Ishikawa (cell line): ENCODE measurements around the gene WSB2.
A peak's percentile ranks its signal among the peaks of the same experiment; 100 is the strongest.

Experiments used
- CEBPB ChIP-seq: IDR thresholded peaks from 2 replicates; pipeline ENCODE4 v1.6.1; 2012
- CREB1 ChIP-seq: IDR thresholded peaks from 2 replicates; pipeline ENCODE4 v1.6.1; 2012; ENCODE audit warnings: low read depth
- EGR1 ChIP-seq: IDR thresholded peaks from 2 replicates; pipeline ENCODE4 v1.6.1; 2012
- EP300 ChIP-seq: IDR thresholded peaks from 2 replicates; pipeline ENCODE4 v1.6.1; 2012; ENCODE audit warnings: borderline replicate concordance
- FOXM1 ChIP-seq: IDR thresholded peaks from 2 replicates; pipeline ENCODE4 v1.6.1; 2012; ENCODE audit warnings: low read depth, borderline replicate concordance
- NFIC ChIP-seq: IDR thresholded peaks from 2 replicates; pipeline ENCODE4 v1.6.1; 2012
- RAD21 ChIP-seq: IDR thresholded peaks from 2 replicates; pipeline ENCODE4 v1.6.1; 2012; ENCODE audit warnings: low read depth
- TAF1 ChIP-seq: IDR thresholded peaks from 2 replicates; pipeline ENCODE4 v1.6.1; 2012; ENCODE audit warnings: low read depth, mild to moderate bottlenecking
- TCF12 ChIP-seq: IDR thresholded peaks from 2 replicates; pipeline ENCODE4 v1.6.1; 2012; ENCODE audit warnings: low read depth
- TEAD4 ChIP-seq: IDR thresholded peaks from 2 replicates; pipeline ENCODE4 v1.6.1; 2012
- YY1 ChIP-seq: IDR thresholded peaks from 2 replicates; pipeline ENCODE4 v1.6.1; 2012; ENCODE audit warnings: low read depth
- ZBTB7A ChIP-seq: IDR thresholded peaks from 2 replicates; pipeline ENCODE4 v1.6.1; 2012; ENCODE audit warnings: low read depth
- TF ChIP-seq, protein P1 (sequence below): IDR thresholded peaks from 2 replicates; pipeline ENCODE4 v1.6.1; 2012
- TF ChIP-seq, protein P2 (sequence below): IDR thresholded peaks from 2 replicates; pipeline ENCODE4 v1.6.1; 2012; ENCODE audit warnings: low read depth, mild to moderate bottlenecking
- TF ChIP-seq, protein P3 (sequence below): IDR thresholded peaks from 2 replicates; pipeline ENCODE4 v1.6.1; 2012

Gene WSB2

DNA sequence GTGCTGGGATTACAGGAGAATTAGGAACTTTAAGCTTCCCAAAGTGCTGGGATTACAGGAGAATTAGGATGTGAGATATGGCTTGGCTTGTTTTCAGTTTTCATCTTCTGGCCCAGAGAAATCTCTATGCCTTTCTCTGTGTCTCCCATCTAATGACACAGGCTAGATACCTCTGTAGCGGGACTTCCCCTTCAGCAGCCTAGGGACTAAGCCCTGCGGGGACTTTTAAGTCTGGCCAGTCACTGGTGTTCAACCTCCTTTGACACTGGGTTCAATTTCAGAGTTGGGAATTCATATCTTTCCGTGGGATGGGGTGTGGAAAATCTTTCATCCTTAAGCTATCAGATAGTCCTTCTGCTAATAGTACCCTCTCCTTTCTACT is 38.3 kb downstream of the WSB2 start:
- TF ChIP-seq, protein P1, sequence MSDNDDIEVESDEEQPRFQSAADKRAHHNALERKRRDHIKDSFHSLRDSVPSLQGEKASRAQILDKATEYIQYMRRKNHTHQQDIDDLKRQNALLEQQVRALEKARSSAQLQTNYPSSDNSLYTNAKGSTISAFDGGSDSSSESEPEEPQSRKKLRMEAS = no peak
- TF ChIP-seq TAF1 (no peak), ZBTB7A (no peak), FOXM1 (no peak), TEAD4 (no peak), RAD21 (no peak), CREB1 (no peak), EP300 (no peak), CEBPB (no peak), EGR1 (no peak), TCF12 (no peak), NFIC (no peak), YY1 (no peak)
- TF ChIP-seq, protein P2, sequence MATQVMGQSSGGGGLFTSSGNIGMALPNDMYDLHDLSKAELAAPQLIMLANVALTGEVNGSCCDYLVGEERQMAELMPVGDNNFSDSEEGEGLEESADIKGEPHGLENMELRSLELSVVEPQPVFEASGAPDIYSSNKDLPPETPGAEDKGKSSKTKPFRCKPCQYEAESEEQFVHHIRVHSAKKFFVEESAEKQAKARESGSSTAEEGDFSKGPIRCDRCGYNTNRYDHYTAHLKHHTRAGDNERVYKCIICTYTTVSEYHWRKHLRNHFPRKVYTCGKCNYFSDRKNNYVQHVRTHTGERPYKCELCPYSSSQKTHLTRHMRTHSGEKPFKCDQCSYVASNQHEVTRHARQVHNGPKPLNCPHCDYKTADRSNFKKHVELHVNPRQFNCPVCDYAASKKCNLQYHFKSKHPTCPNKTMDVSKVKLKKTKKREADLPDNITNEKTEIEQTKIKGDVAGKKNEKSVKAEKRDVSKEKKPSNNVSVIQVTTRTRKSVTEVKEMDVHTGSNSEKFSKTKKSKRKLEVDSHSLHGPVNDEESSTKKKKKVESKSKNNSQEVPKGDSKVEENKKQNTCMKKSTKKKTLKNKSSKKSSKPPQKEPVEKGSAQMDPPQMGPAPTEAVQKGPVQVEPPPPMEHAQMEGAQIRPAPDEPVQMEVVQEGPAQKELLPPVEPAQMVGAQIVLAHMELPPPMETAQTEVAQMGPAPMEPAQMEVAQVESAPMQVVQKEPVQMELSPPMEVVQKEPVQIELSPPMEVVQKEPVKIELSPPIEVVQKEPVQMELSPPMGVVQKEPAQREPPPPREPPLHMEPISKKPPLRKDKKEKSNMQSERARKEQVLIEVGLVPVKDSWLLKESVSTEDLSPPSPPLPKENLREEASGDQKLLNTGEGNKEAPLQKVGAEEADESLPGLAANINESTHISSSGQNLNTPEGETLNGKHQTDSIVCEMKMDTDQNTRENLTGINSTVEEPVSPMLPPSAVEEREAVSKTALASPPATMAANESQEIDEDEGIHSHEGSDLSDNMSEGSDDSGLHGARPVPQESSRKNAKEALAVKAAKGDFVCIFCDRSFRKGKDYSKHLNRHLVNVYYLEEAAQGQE = no peak
- TF ChIP-seq, protein P3, sequence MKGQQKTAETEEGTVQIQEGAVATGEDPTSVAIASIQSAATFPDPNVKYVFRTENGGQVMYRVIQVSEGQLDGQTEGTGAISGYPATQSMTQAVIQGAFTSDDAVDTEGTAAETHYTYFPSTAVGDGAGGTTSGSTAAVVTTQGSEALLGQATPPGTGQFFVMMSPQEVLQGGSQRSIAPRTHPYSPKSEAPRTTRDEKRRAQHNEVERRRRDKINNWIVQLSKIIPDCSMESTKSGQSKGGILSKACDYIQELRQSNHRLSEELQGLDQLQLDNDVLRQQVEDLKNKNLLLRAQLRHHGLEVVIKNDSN = no peak

DNA sequence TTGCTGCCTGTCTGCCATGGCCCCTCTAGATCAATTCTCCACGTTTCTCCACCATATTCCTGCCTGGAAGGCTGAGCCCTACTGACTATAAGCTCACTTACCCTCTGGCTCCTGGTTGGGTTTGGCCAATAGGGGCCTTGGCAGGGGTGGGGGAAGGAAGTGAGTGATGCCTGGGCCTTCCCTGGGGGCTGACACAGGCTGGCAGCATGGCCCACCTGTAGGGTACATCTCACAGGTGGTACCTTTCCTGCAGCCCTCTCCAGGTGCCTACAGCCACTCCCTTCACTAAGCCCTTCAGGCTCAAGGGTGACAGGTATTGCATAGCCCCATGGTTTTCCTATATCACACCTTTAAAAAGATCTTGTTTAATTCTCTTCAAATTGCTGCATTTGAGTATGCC is 40.9 kb downstream of the WSB2 start:
- no peak for TF ChIP-seq TEAD4
- no peak for TF ChIP-seq ZBTB7A
- TF ChIP-seq EP300 = no peak
- no peak for TF ChIP-seq TCF12
- no peak for TF ChIP-seq NFIC

DNA sequence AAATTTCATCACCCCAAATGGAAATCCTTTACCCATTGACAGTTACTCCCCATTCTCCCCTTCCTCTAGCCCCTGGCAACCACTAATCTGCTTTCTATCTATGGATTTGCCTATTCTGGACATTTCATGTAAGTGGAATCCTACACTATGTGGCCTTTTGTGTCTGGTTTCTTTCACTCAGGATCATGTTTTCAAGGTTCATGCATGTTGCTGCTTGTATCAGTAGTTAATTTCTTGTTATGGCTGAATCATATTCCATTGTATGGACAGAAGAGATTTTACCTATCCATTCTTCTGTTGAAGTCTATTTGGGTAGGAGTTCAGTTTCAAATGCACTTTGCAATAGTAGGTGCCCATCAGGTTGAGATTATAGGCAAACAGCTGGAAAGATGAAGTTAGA is 43.1 kb downstream of the WSB2 start:
- TF ChIP-seq RAD21 (no peak), TCF12 (no peak), ZBTB7A (no peak)
- TF ChIP-seq, protein P1 = no peak
- TF ChIP-seq, protein P3 = no peak

DNA sequence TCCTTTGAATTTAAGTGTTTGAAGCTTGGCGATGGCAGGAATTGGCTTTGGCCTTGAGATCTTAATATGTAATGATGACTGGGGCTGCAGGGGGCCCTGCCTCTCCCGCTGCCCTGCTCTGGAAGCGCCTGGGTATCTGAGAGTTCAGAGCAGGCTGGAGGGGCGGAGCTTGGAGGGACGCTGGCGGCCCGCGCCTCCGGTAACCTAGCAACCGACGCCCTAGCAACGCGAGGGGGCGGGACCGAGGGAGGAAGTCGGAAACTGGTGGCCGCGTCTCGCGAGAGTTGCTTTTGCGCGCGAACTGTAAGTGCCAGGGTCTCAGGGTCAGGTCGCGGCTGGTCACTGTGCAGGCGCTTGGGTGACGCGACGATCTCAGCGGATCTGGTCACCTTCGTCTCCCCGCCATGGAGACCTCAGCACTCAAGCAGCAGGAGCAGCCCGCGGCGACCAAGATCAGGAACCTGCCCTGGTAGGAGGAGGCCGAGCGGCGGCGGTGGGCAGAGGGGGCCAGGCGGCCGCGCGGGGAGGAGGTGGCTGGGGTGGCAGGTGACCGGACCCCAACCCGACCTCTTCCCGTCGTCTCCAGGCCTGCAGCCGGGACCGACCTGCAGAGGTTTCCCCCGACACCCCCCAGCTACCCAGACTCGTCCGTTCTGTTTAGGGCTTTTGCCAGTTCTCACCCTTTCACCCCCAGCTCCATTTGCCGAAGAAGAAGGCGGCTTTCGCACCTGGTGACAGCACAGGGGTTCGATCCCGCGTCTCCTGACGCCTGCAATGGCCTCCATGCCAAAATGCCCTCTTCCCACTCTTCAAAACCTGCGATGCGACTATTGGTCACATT is 44.3 kb downstream of the WSB2 start, which contains the start of gene RFC5:
TSS of gene RFC5 (plus strand) at position 280 of the 841 bp plus-strand sequence. CDS start at position 405, 125 bp downstream.
- TF ChIP-seq EGR1 = 0 out of 2 replicates have a peak, but pooled peaks have one; percentile 28
- TF ChIP-seq TCF12 = no peak
- TF ChIP-seq RAD21 = no peak
- TF ChIP-seq, protein P1 = peak; percentile 87
- peak; percentile 77 for TF ChIP-seq TAF1
- TF ChIP-seq ZBTB7A = peak; percentile 73
- TF ChIP-seq FOXM1 = no peak
- TF ChIP-seq CREB1 = no peak
- TF ChIP-seq, protein P2 = no peak
- TF ChIP-seq EP300 = 0 out of 2 replicates have a peak, but pooled peaks have one; percentile 27
- no peak for TF ChIP-seq CEBPB
- TF ChIP-seq YY1 = 0 out of 2 replicates have a peak, but pooled peaks have one; percentile 33
- no peak for TF ChIP-seq TEAD4
- no peak for TF ChIP-seq NFIC

DNA sequence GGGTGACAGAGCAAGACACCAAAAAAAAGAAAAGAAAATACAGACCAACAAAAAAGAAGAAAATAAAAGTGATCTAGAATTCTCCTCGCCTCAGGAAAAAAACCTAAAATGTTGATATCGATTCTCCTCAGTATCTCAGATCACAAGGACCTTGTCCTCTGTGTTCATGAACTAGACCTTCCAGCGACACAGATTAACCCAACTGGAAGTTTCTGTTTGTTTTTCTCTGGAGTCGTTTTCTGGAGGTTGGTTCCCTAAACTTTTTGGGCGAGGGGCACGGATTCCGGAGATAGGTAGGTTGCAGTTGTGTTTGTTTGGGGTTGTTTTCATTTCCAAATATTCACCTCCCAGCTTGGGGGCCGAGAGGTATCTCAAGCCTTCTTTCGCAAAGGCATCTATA is 45.0 kb downstream of the WSB2 start:
- no peak for TF ChIP-seq TEAD4
- TF ChIP-seq CEBPB = no peak
- TF ChIP-seq NFIC = no peak
- TF ChIP-seq EGR1 = no peak
- no peak for TF ChIP-seq YY1
- TF ChIP-seq TCF12 = no peak
- TF ChIP-seq, protein P3 = no peak
- no peak for TF ChIP-seq CREB1
- TF ChIP-seq, protein P2 = no peak
- no peak for TF ChIP-seq RAD21
